Calu3 (cell line): ENCODE measurements around the gene EFNA2. TPM values are rescaled to one million over a fixed set of nuclear protein-coding genes. Genes with fewer than 3 reads are reported as not detected.

Experiments used
- BruUV-seq: library from RNA; stranded (reverse); fragments of 400-500 nt; replicated peaks from 2 replicates; lab custom pipeline; 2021; lab: Mats Ljungman, UMichigan
- CTCF ChIA-PET: fragments of 300-600 bp; sonication (Branson Sonifier 250); formaldehyde crosslinking; loops from one replicate; lab custom pipeline; 2022; ENCODE audit warnings: antibody characterized with exemption; lab: Charles Lee
- DNase-seq: peaks from one replicate; pipeline ENCODE4 v3.0.0; 2022
- H3K27ac Mint-ChIP-seq: one replicate; pipeline ENCODE4 v1.8.0; 2022; ENCODE audit warnings: mixed read lengths; ENCODE audit not compliant: unreplicated experiment
- H3K27me3 Mint-ChIP-seq: one replicate; pipeline ENCODE4 v1.8.0; 2022; ENCODE audit warnings: mixed read lengths; ENCODE audit not compliant: unreplicated experiment
- H3K36me3 Mint-ChIP-seq: one replicate; pipeline ENCODE4 v1.8.0; 2022; ENCODE audit warnings: mild to moderate bottlenecking, moderate library complexity, mixed read lengths; ENCODE audit not compliant: insufficient read depth, unreplicated experiment
- H3K4me1 Mint-ChIP-seq: one replicate; pipeline ENCODE4 v1.8.0; 2022; ENCODE audit warnings: mild to moderate bottlenecking, low read depth, mixed read lengths; ENCODE audit not compliant: unreplicated experiment
- H3K4me3 Mint-ChIP-seq: one replicate; pipeline ENCODE4 v1.8.0; 2022; ENCODE audit warnings: mild to moderate bottlenecking, low read depth, moderate library complexity, mixed read lengths; ENCODE audit not compliant: unreplicated experiment
- H3K9me3 Mint-ChIP-seq: one replicate; pipeline ENCODE4 v1.8.0; 2022; ENCODE audit warnings: low read depth, mixed read lengths; ENCODE audit not compliant: unreplicated experiment
- CTCF ChIP-seq: fragments of 200-600 bp; IDR thresholded peaks from one replicate; pipeline ENCODE4 v1.8.0; 2022; ENCODE audit warnings: antibody characterized with exemption; ENCODE audit not compliant: unreplicated experiment
- intact Hi-C: fragments of 100-400 bp; cut with micrococcal nuclease; formaldehyde crosslinking; loops from one replicate; pipeline ENCODE4 v1.10.0; 2022; ENCODE audit not compliant: unreplicated experiment
- total RNA-seq: library from RNA; stranded (reverse); gene quantifications from 2 replicates; pipeline ENCODE4 v1.2.3, GENCODE V29; 2022

EFNA2 gene
- total RNA-seq, 1 experiment from 2014 or later, result 0.90 TPM

GRCh38 chr19:1238369-1239303 is 47.0 kb upstream of the EFNA2 start:
- H3K27ac Mint-ChIP-seq, result peak overlapping the region; percentile 6
- peaks cover 17% of the 10 kb centered on the region for H3K4me1 Mint-ChIP-seq
- no TSS peak for BruUV-seq
- H3K36me3 Mint-ChIP-seq, result peaks cover 36% of the 10 kb centered on the region
- DNase-seq, result no peak
- no peaks in the 10 kb centered on the region for H3K9me3 Mint-ChIP-seq
- no peaks in the 10 kb centered on the region for H3K27me3 Mint-ChIP-seq
- no peak for TF ChIP-seq CTCF
- intact Hi-C loops, result no loop called here
- H3K4me3 Mint-ChIP-seq, result peak overlapping the region; percentile 68
- CTCF ChIA-PET, result no interaction called here

DNA sequence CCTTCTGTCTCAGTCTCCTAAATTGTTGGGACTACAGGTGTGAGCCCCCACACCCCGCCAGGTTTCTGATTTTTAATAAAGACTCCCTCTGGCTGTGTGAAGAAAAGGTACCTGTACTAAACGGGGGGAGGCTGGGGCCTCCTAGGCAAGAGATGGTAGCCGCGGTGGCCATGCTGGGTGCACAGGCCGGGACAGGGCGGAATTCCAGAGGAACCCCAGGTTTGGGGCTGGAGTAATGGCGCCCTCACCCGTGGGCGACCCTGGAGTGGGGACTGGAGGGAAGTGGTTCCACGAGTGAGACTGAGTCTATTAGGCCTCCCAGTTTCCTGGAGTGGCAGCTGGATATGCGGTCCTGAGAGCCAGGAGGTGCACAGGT is 46.3 kb upstream of the EFNA2 start:
- Mint-ChIP-seq H3K9me3 (no peaks in the 10 kb centered on the region), H3K36me3 (peaks cover 36% of the 10 kb centered on the region), H3K27me3 (no peaks in the 10 kb centered on the region), H3K4me3 (peak overlapping the region; percentile 68), H3K27ac (no peak overlapping the region), H3K4me1 (peaks cover 19% of the 10 kb centered on the region)
- no peak for TF ChIP-seq CTCF
- intact Hi-C loops, result no loop called here
- no TSS peak for BruUV-seq
- no peak for DNase-seq
- CTCF ChIA-PET, result no interaction called here

DNA sequence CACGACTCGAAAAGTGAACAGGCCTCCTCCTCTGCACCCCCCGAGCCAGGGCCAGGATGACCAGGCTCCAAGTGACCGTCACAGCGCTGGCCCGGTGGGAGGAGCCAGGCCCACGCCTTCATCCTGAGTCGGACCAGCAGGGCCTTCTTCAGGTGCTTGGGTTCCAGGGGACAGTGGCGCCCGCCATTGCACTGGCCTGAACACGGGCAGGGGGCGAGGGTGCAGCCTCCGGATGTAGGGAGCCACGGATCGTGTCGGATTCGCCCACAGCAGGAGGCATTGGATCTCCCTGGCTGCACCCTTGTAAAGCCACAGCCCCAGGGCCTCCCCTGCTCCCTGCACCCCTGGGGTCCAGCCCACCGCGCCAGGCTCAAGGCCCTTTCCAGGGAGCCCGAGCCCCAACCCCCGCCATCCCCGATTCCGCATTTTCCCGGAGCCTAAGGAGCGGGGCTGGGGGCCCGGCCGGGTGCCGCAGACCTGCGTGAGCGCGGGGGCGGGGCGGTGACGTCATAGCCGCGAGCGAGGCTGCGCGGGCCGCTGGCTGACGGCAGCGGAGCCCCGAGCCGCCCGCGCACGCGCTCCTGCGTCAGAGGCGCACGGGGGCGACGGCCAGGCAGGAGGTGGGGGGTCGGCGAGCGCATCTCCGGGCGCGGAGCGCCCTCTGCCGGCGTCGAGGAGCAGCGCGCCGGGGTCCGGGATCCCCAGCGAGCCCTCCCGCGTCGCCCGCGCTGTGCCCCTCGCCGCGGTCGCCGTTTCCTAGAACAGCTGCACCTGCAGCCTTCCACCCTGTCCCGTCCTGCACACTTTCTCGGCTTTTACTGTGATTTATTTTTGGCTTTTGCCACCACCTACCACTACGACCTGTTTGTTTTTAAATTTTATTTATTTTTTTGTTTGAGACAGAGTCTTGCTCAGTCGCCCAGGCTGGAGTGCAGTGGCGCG is 45.6 kb upstream of the EFNA2 start:
- peak; percentile 86 for DNase-seq
- CTCF ChIA-PET, result no interaction called here
- peak; percentile 82 for TF ChIP-seq CTCF
- peaks cover 24% of the 10 kb centered on the region for H3K4me1 Mint-ChIP-seq
- no peak overlapping the region for H3K27ac Mint-ChIP-seq
- BruUV-seq, result no TSS peak
- H3K36me3 Mint-ChIP-seq, result peaks cover 36% of the 10 kb centered on the region
- H3K27me3 Mint-ChIP-seq, result no peaks in the 10 kb centered on the region
- intact Hi-C loops, result no loop called here
- H3K4me3 Mint-ChIP-seq, result peak overlapping the region; percentile 75
- H3K9me3 Mint-ChIP-seq, result no peaks in the 10 kb centered on the region

GRCh38 chr19:1240925-1241324 is 44.7 kb upstream of the EFNA2 start:
- Mint-ChIP-seq H3K4me3 (peak overlapping the region; percentile 75), H3K27ac (no peak overlapping the region), H3K27me3 (no peaks in the 10 kb centered on the region), H3K9me3 (no peaks in the 10 kb centered on the region), H3K36me3 (peaks cover 36% of the 10 kb centered on the region), H3K4me1 (peaks cover 24% of the 10 kb centered on the region)
- intact Hi-C loops, result no loop called here
- BruUV-seq, result no TSS peak
- DNase-seq, result no peak
- CTCF ChIA-PET, result interaction anchor here (1.2 kb wide), 1 partner anchor 26 kb away, joined by 3 read pairs; no protein-coding TSS in a partner anchor
- no peak for TF ChIP-seq CTCF
